WTC11 (cell line): ENCODE data around the gene FOXE1.

Source experiments
- CTCF ChIP-seq: fragments of 200-600 bp; IDR thresholded peaks from 2 replicates; pipeline ENCODE4 v1.8.0; 2022; ENCODE audit warnings: antibody characterized with exemption
- SP1 ChIP-seq: sonication (generic); formaldehyde crosslinking; conservative IDR thresholded peaks from 2 replicates; pipeline ENCODE4 v1.8.1; 2022; ENCODE audit warnings: missing genetic modification reagents
- TEAD4 ChIP-seq: sonication (generic); formaldehyde crosslinking; IDR thresholded peaks from 2 replicates; pipeline ENCODE4 v1.8.0; 2022; ENCODE audit warnings: mild to moderate bottlenecking, missing genetic modification reagents

- TF ChIP-seq CTCF (no peak), TEAD4 (no peak), SP1 (CRISPR knock-in tag) (no peak)
Measured at GRCh38 chr9:97904725-97905124, 51.7 kb downstream of the FOXE1 start.
